HEK293 (cell line): ENCODE measurements around the gene DDX42.

Experiments
- KLF1 ChIP-seq: fragments of 450-650 bp; formaldehyde crosslinking; IDR thresholded peaks from 2 replicates; pipeline ENCODE4 v1.5.1; 2016; ENCODE audit warnings: missing biosample characterization, missing genetic modification characterization
- TCF7L2 ChIP-seq: IDR thresholded peaks from 2 replicates; pipeline ENCODE4 v1.6.1; 2011; ENCODE audit warnings: low read depth, mild to moderate bottlenecking, inconsistent platforms, low read length, moderate library complexity, borderline replicate concordance
- YY1 ChIP-seq: fragments of 450-650 bp; formaldehyde crosslinking; IDR thresholded peaks from 2 replicates; pipeline ENCODE4 v1.5.1; 2018; ENCODE audit warnings: missing biosample characterization, missing genetic modification characterization
- ZBTB44 ChIP-seq: fragments of 450-650 bp; IDR thresholded peaks from 2 replicates; pipeline ENCODE4 v1.5.1; 2018; ENCODE audit warnings: missing biosample characterization, mild to moderate bottlenecking, missing genetic modification characterization
- ZFP41 ChIP-seq: fragments of 450-650 bp; formaldehyde crosslinking; IDR thresholded peaks from 2 replicates; pipeline ENCODE4 v1.5.1; 2016; ENCODE audit warnings: missing biosample characterization, missing genetic modification characterization, borderline replicate concordance
- ZNF174 ChIP-seq: fragments of 450-650 bp; formaldehyde crosslinking; IDR thresholded peaks from 2 replicates; pipeline ENCODE4 v1.5.0; 2017; ENCODE audit warnings: missing biosample characterization, mild to moderate bottlenecking, missing genetic modification characterization
- ZNF274 ChIP-seq, 2 experiments: fragments of 200-500 bp in 1 of 2; fragments of 450-650 bp in 1 of 2; sonication (Bioruptor generic) in 1 of 2; formaldehyde crosslinking in 1 of 2; IDR thresholded peaks; 2 replicates each; pipeline versions ENCODE4 v1.5.1 to v1.6.1; 2014 to 2016; ENCODE audit warnings: borderline replicate concordance in 1 of 2, inconsistent platforms in 1 of 2, low read length in 1 of 2, missing biosample characterization in 1 of 2, missing genetic modification characterization in 1 of 2
- TF ChIP-seq, protein P1 (sequence below): fragments of 450-650 bp; formaldehyde crosslinking; IDR thresholded peaks from 2 replicates; pipeline ENCODE4 v1.5.1; 2016; ENCODE audit warnings: missing biosample characterization, missing genetic modification characterization

- TF ChIP-seq ZFP41 (tag by site-specific recombination) (no peak), ZBTB44 (no peak), TCF7L2 (no peak), ZNF274 (IDR thresholded peaks at IDR 0.05; ENCODE audit: low read length) (no peak), ZNF274 (tag by site-specific recombination; IDR thresholded peaks at IDR 0.05; ENCODE audit: borderline replicate concordance) (no peak), KLF1 (tag by site-specific recombination) (no peak), YY1 (tag by site-specific recombination) (no peak), ZNF174 (tag by site-specific recombination) (no peak)
- TF ChIP-seq, protein P1, sequence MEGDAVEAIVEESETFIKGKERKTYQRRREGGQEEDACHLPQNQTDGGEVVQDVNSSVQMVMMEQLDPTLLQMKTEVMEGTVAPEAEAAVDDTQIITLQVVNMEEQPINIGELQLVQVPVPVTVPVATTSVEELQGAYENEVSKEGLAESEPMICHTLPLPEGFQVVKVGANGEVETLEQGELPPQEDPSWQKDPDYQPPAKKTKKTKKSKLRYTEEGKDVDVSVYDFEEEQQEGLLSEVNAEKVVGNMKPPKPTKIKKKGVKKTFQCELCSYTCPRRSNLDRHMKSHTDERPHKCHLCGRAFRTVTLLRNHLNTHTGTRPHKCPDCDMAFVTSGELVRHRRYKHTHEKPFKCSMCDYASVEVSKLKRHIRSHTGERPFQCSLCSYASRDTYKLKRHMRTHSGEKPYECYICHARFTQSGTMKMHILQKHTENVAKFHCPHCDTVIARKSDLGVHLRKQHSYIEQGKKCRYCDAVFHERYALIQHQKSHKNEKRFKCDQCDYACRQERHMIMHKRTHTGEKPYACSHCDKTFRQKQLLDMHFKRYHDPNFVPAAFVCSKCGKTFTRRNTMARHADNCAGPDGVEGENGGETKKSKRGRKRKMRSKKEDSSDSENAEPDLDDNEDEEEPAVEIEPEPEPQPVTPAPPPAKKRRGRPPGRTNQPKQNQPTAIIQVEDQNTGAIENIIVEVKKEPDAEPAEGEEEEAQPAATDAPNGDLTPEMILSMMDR (tag by site-specific recombination), result no peak
Observed at GRCh38 chr17:63768433-63768832, 5.5 kb upstream of the DDX42 start.
